A549 (cell line): ENCODE results near the gene SLC15A3. TPM values are rescaled to one million over a fixed set of nuclear protein-coding genes. Genes with fewer than 3 reads are reported as not detected.

ENCODE experiments used
- ATAC-seq, 2 experiments: fragments of 200-7000 bp in 1 of 2; fragments of >200 bp in 1 of 2; cut with Nextera tagmentation in 1 of 2; cut with Tn5 transposase in 1 of 2; 3 replicates each; pipeline versions ENCODE4 v1.8.0 to v1.9.1; 2018 to 2020; ENCODE audit warnings: mild to moderate bottlenecking in 1 of 2, moderate library complexity in 1 of 2
- CTCF ChIA-PET: fragments of 300-600 bp; sonication (Branson Sonifier 250); formaldehyde crosslinking; extraction: SDS; loops from one replicate; lab custom pipeline; 2021; ENCODE audit warnings: antibody characterized with exemption, inconsistent platforms; lab: Yijun Ruan, JAX
- POLR2A ChIA-PET: fragments of 350-600 bp; formaldehyde crosslinking; extraction: SDS; loops from one replicate; lab custom pipeline; 2021; ENCODE audit warnings: antibody characterized with exemption, inconsistent platforms; lab: Yijun Ruan, JAX
- DNase-seq, 2 experiments: peaks; one replicate each; pipeline versions ENCODE4 v3.0.0 to v3.0.0-alpha.2; 2011 to 2016; ENCODE audit warnings: low read depth in 1 of 2, low spot score in 1 of 2
- FAIRE-seq: peaks from 2 replicates; lab custom pipeline; 2011; peaks lifted over from hg19 to GRCh38; lab: Jason Lieb, UNC
- H3K27ac ChIP-seq, 2 experiments: fragments of >200 bp; sonication (Bioruptor Twin); formaldehyde crosslinking; 3 replicates each; pipeline ENCODE4 v1.5.1; 2016 to 2017
- H3K4me1 ChIP-seq: fragments of >200 bp; sonication (Bioruptor Twin); formaldehyde crosslinking; 3 replicates; pipeline ENCODE4 v1.6.1; 2016
- H3K4me2 ChIP-seq: fragments of >200 bp; sonication (Bioruptor Twin); formaldehyde crosslinking; 3 replicates; pipeline ENCODE4 v1.6.1; 2016
- H3K4me3 ChIP-seq: fragments of >200 bp; sonication (Bioruptor Twin); formaldehyde crosslinking; 3 replicates; pipeline ENCODE4 v1.5.1; 2016
- H3K9me3 ChIP-seq: fragments of >200 bp; sonication (Bioruptor Twin); formaldehyde crosslinking; 3 replicates; pipeline ENCODE4 v1.6.1; 2016
- CBX2 ChIP-seq: fragments of 200-600 bp; sonication (generic); IDR thresholded peaks from 2 replicates; pipeline ENCODE4 v1.6.1; 2016; ENCODE audit warnings: low read depth, mild to moderate bottlenecking, borderline replicate concordance
- CBX8 ChIP-seq: fragments of 200-600 bp; sonication (generic); IDR thresholded peaks from 2 replicates; pipeline ENCODE4 v1.6.1; 2016
- EP300 ChIP-seq, 2 experiments: fragments of >200 bp; sonication (Bioruptor Twin); formaldehyde crosslinking; IDR thresholded peaks; 2 replicates in 1 of 2; 3 replicates in 1 of 2; pipeline ENCODE4 v1.6.1; 2016 to 2017
- JUNB ChIP-seq: fragments of >200 bp; sonication (Bioruptor Twin); formaldehyde crosslinking; IDR thresholded peaks from 2 replicates; pipeline ENCODE4 v1.6.1; 2016
- KDM1A ChIP-seq: fragments of 200-600 bp; sonication (generic); IDR thresholded peaks from 2 replicates; pipeline ENCODE4 v1.6.1; 2016; ENCODE audit warnings: low read depth, mild to moderate bottlenecking
- NPAS2 ChIP-seq: fragments of 250-450 bp; sonication (Bioruptor Pico); IDR thresholded peaks from 2 replicates; pipeline ENCODE4 v1.8.0; 2022; ENCODE audit warnings: mild to moderate bottlenecking, moderate library complexity, borderline replicate concordance
- RAD21 ChIP-seq, 2 experiments: fragments of >200 bp in 1 of 2; sonication (Bioruptor Twin) in 1 of 2; formaldehyde crosslinking in 1 of 2; IDR thresholded peaks in 1 of 2; conservative IDR thresholded peaks in 1 of 2; 2 replicates in 1 of 2; 3 replicates in 1 of 2; pipeline ENCODE4 v1.6.1; 2012 to 2018; ENCODE audit warnings: inconsistent platforms in 1 of 2
- RARB ChIP-seq: fragments of 250-450 bp; sonication (Bioruptor Pico); IDR thresholded peaks from 2 replicates; pipeline ENCODE4 v1.8.0; 2021; ENCODE audit warnings: mild to moderate bottlenecking, moderate library complexity
- SMC3 ChIP-seq: fragments of >200 bp; sonication (Bioruptor Twin); formaldehyde crosslinking; IDR thresholded peaks from 3 replicates; pipeline ENCODE4 v1.6.1; 2018; ENCODE audit warnings: inconsistent platforms
- SREBF2 ChIP-seq: fragments of 450-650 bp; IDR thresholded peaks from 2 replicates; pipeline ENCODE4 v1.6.1; 2014; ENCODE audit warnings: mild to moderate bottlenecking, moderate library complexity
- TP53 ChIP-seq: fragments of 250-450 bp; sonication (Bioruptor Pico); IDR thresholded peaks from 2 replicates; pipeline ENCODE4 v1.5.0; 2021; ENCODE audit warnings: mild to moderate bottlenecking, moderate library complexity
- ZNF302 ChIP-seq: fragments of 250-450 bp; sonication (Bioruptor Pico); IDR thresholded peaks from 2 replicates; pipeline ENCODE4 v1.9.0; 2021; ENCODE audit warnings: inconsistent platforms, mild to moderate bottlenecking, moderate library complexity
- WGBS: methylation state at CpG from one replicate; pipeline ENCODE4 v1.1.6; 2017; ENCODE audit errors: missing lambda C conversion rate; 5-methylcytosine and 5-hydroxymethylcytosine counted together
- polyA plus RNA-seq, 4 experiments: library from polyadenylated mRNA; depleted of rRNA in 3 of 4; stranded (reverse); fragments of >200 nt; fragmentation: RNase III in 1 of 4; extraction: RNeasy Plus Mini Kit Qiagen cat#74134 plus additional on column Dnase treatment in 1 of 4; gene quantifications; 2 replicates in 3 of 4; 3 replicates in 1 of 4; pipeline ENCODE4 v1.2.3, GENCODE V29; 2011 to 2017
- small RNA-seq, 6 experiments: library from RNA; depleted of rRNA; stranded (forward); fragments of <200 nt; gene quantifications; one replicate each; pipeline ENCODE3, GENCODE V24; 2012
- TF ChIP-seq, protein P1 (sequence below): fragments of 250-450 bp; sonication (Bioruptor Pico); IDR thresholded peaks from 2 replicates; pipeline ENCODE4 v1.5.0; 2020; ENCODE audit warnings: low read depth, mild to moderate bottlenecking, moderate library complexity
- TF ChIP-seq, protein P2 (sequence below): fragments of 150-350 bp; IDR thresholded peaks from 2 replicates; pipeline ENCODE4 v1.6.1; 2014; ENCODE audit warnings: low read depth, mild to moderate bottlenecking, low read length
- TF ChIP-seq, protein P3 (sequence below): fragments of >200 bp; sonication (Bioruptor Twin); formaldehyde crosslinking; IDR thresholded peaks from 3 replicates; pipeline ENCODE4 v1.5.1; 2016

Gene SLC15A3
- polyA plus RNA-seq, 2 of the 4 experiments (the other 2 are of a cell fraction) = not detected

DNA sequence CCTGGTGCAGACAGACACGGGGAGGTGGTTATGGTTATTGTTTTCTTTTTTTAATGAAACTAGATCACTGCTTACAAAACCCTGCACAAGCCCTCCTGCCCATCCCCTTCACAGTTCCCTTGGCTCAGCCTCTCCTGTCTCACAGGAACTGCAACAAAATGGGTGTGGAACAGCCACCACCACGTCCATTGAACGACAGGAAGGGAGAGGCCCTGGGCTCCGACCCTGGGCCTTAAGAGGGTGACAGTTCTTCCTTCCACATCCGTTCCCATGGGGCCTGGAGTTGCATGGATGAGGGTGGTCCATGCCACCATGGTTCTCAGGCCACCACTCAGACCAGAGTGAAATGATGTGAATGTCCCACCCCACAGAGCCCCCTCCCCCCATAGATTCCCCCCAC lies 61.3 kb downstream of the SLC15A3 start:
- DNase-seq (no peak), ATAC-seq (no peak), FAIRE-seq (no peak)
- Histone ChIP-seq H3K4me2 (no peak overlapping the region), H3K9me3 (no peaks in the 10 kb centered on the region), H3K4me1 (no peaks in the 10 kb centered on the region), H3K4me3 (no peak overlapping the region), H3K27ac (no peak overlapping the region)
- no peak for TF ChIP-seq EP300 (IDR thresholded peaks at IDR 0.05)
- no peak for TF ChIP-seq CBX8
- no peak for TF ChIP-seq NPAS2 (CRISPR knock-in tag)
- TF ChIP-seq, protein P1, sequence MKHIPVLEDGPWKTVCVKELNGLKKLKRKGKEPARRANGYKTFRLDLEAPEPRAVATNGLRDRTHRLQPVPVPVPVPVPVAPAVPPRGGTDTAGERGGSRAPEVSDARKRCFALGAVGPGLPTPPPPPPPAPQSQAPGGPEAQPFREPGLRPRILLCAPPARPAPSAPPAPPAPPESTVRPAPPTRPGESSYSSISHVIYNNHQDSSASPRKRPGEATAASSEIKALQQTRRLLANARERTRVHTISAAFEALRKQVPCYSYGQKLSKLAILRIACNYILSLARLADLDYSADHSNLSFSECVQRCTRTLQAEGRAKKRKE (CRISPR knock-in tag) = no peak
- 95% methylated on average over 5 of the region's 5 CpGs for WGBS
- POLR2A ChIA-PET = no interaction called here
- CTCF ChIA-PET = interaction anchor here (1.3 to 7.7 kb wide), 4 partner anchors 10 to 79 kb away, joined by 3 to 109 read pairs (median 48); no protein-coding TSS in a partner anchor

DNA sequence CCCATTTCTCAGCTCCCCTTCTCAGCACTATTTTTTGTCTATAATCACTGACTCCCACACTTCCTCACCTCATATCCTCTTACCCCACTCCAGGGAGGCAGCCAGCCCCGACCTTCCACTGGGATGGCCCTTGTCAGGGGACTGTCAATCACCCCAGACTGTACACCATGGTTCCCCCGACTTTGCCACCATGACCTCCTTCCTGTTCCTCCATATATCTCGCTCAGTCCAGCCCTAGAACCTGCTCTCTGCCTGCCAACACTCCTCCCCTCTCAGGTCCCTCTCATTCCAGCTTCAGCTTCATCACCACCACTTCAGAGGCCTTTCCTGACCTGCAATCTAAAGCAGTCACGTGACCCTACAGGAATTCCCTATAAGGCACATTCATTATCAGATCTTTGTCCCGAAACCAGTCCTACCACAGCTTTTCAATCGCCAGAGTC lies 62.1 kb downstream of the SLC15A3 start:
- 70% methylated on average over 6 of the region's 6 CpGs for WGBS
- POLR2A ChIA-PET = interaction anchor here (0.7 kb wide), 1 partner anchor 115 kb away, joined by 3 read pairs; no protein-coding TSS in a partner anchor
- TF ChIP-seq KDM1A (no peak), RARB (no peak), JUNB (no peak), CBX2 (no peak), ZNF302 (no peak), SREBF2 (no peak)
- TF ChIP-seq, protein P2, sequence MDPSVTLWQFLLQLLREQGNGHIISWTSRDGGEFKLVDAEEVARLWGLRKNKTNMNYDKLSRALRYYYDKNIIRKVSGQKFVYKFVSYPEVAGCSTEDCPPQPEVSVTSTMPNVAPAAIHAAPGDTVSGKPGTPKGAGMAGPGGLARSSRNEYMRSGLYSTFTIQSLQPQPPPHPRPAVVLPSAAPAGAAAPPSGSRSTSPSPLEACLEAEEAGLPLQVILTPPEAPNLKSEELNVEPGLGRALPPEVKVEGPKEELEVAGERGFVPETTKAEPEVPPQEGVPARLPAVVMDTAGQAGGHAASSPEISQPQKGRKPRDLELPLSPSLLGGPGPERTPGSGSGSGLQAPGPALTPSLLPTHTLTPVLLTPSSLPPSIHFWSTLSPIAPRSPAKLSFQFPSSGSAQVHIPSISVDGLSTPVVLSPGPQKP = no peak
- H3K4me1 ChIP-seq = no peaks in the 10 kb centered on the region
- H3K4me3 ChIP-seq = no peak overlapping the region
- no peak overlapping the region for H3K27ac ChIP-seq
- FAIRE-seq (no peak), ATAC-seq (no peak), DNase-seq (no peak)
- CTCF ChIA-PET = interaction anchor here (0.8 to 7.7 kb wide), 9 partner anchors 9 to 114 kb away, joined by 3 to 109 read pairs (median 4); no protein-coding TSS in a partner anchor
- no peaks in the 10 kb centered on the region for H3K9me3 ChIP-seq
- no peak overlapping the region for H3K4me2 ChIP-seq

DNA sequence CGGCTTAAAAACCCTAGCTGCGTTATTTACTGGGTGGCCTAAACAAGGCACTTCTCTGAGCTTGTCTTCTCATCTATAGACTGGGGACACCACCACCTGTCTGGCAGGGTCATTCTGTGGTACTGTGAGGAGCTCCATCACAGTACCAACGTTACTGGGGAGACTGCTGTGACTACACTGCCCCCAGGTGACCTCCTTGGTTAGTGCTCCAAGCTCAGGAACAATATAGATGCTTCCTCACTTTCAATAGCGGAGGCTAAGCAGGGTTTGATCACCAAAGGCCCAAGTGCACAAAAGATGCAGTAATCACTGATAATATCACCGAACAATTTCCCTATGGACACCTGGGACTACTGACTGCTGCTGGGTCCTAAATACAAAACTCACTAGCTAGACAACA lies 64.4 kb downstream of the SLC15A3 start:
- Histone ChIP-seq H3K9me3 (no peaks in the 10 kb centered on the region), H3K27ac (no peak overlapping the region), H3K4me3 (no peak overlapping the region), H3K4me1 (no peaks in the 10 kb centered on the region), H3K4me2 (no peak overlapping the region)
- CTCF ChIA-PET = interaction anchor here (1.0 to 7.7 kb wide), 21 partner anchors 8 to 141 kb away, joined by 3 to 109 read pairs (median 5); partner anchors contain the start of gene ZP1
- no peak for FAIRE-seq
- DNase-seq = peak; percentile 41 to 53
- POLR2A ChIA-PET = interaction anchor here (0.6 to 1.4 kb wide), 5 partner anchors 9 to 105 kb away, joined by 3 to 5 read pairs (median 4); no protein-coding TSS in a partner anchor
- peak; percentile 53; the same call in 2 of the 3 replicates for TF ChIP-seq SMC3
- TF ChIP-seq RAD21 (conservative IDR thresholded peaks at IDR 0.05 in 1 of 2, IDR thresholded peaks at IDR 0.05 in 1 of 2) = peak; percentile 62 to 73
- TF ChIP-seq, protein P3, sequence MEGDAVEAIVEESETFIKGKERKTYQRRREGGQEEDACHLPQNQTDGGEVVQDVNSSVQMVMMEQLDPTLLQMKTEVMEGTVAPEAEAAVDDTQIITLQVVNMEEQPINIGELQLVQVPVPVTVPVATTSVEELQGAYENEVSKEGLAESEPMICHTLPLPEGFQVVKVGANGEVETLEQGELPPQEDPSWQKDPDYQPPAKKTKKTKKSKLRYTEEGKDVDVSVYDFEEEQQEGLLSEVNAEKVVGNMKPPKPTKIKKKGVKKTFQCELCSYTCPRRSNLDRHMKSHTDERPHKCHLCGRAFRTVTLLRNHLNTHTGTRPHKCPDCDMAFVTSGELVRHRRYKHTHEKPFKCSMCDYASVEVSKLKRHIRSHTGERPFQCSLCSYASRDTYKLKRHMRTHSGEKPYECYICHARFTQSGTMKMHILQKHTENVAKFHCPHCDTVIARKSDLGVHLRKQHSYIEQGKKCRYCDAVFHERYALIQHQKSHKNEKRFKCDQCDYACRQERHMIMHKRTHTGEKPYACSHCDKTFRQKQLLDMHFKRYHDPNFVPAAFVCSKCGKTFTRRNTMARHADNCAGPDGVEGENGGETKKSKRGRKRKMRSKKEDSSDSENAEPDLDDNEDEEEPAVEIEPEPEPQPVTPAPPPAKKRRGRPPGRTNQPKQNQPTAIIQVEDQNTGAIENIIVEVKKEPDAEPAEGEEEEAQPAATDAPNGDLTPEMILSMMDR = peak; percentile 49
- no peak for TF ChIP-seq TP53 (CRISPR knock-in tag)
- ATAC-seq = peak; percentile 94 to 96
- 58% methylated on average over 5 of the region's 5 CpGs for WGBS

Small RNA genes within 50 kb of the gene (small RNA-seq; reads per million reads assigned to genes)
- gene RNU6-933P = 0.08 to 2.5 (median 1.7) reads per million in 6 experiments

Other genes with a start within 250 kb of the SLC15A3 start
- not detected in 2 replicates for gene MS4A18, start 227.5 kb downstream of the SLC15A3 start, polyA plus RNA-seq (2011; rRNA removed)
- gene MS4A18, start 227.5 kb downstream of the SLC15A3 start, polyA plus RNA-seq (2017; fragmentation: RNase III; extraction: RNeasy Plus Mini Kit Qiagen cat#74134 plus additional on column Dnase treatment) = not detected in 3 replicates
- not detected in 2 replicates for gene MS4A15, start 195.3 kb downstream of the SLC15A3 start, polyA plus RNA-seq (2011; rRNA removed)
- gene MS4A15, start 195.3 kb downstream of the SLC15A3 start, polyA plus RNA-seq (2017; fragmentation: RNase III; extraction: RNeasy Plus Mini Kit Qiagen cat#74134 plus additional on column Dnase treatment) = not detected in 3 replicates
- gene MS4A10, start 166.8 kb downstream of the SLC15A3 start, polyA plus RNA-seq (2011; rRNA removed) = not detected in 2 replicates
- not detected in 3 replicates for gene MS4A10, start 166.8 kb downstream of the SLC15A3 start, polyA plus RNA-seq (2017; fragmentation: RNase III; extraction: RNeasy Plus Mini Kit Qiagen cat#74134 plus additional on column Dnase treatment)
- gene CCDC86, start 110.1 kb downstream of the SLC15A3 start, polyA plus RNA-seq (2011; rRNA removed) = 39.8 and 42.8 TPM in 2 replicates
- 67.5 to 74.4 TPM (median 71.1 TPM) in 3 replicates for gene CCDC86, start 110.1 kb downstream of the SLC15A3 start, polyA plus RNA-seq (2017; fragmentation: RNase III; extraction: RNeasy Plus Mini Kit Qiagen cat#74134 plus additional on column Dnase treatment)
- 0.05 and 0.09 TPM in 2 replicates for gene PTGDR2, start 96.2 kb downstream of the SLC15A3 start, polyA plus RNA-seq (2011; rRNA removed)
- 0.07 to 0.19 TPM (median 0.16 TPM) in 3 replicates for gene PTGDR2, start 96.2 kb downstream of the SLC15A3 start, polyA plus RNA-seq (2017; fragmentation: RNase III; extraction: RNeasy Plus Mini Kit Qiagen cat#74134 plus additional on column Dnase treatment)
- 0.06 and 0.26 TPM in 2 replicates for gene ZP1, start 84.6 kb downstream of the SLC15A3 start, polyA plus RNA-seq (2011; rRNA removed)
- gene ZP1, start 84.6 kb downstream of the SLC15A3 start, polyA plus RNA-seq (2017; fragmentation: RNase III; extraction: RNeasy Plus Mini Kit Qiagen cat#74134 plus additional on column Dnase treatment) = 0.30 to 0.32 TPM (median 0.30 TPM) in 3 replicates
- gene PRPF19, start 45.6 kb downstream of the SLC15A3 start, polyA plus RNA-seq (2011; rRNA removed) = 41.1 and 51.7 TPM in 2 replicates
- gene PRPF19, start 45.6 kb downstream of the SLC15A3 start, polyA plus RNA-seq (2017; fragmentation: RNase III; extraction: RNeasy Plus Mini Kit Qiagen cat#74134 plus additional on column Dnase treatment) = 175 to 184 TPM (median 177 TPM) in 3 replicates
- gene TMEM109, start 38.0 kb downstream of the SLC15A3 start, polyA plus RNA-seq (2011; rRNA removed) = 40.9 and 58.0 TPM in 2 replicates
- gene TMEM109, start 38.0 kb downstream of the SLC15A3 start, polyA plus RNA-seq (2017; fragmentation: RNase III; extraction: RNeasy Plus Mini Kit Qiagen cat#74134 plus additional on column Dnase treatment) = 88.4 to 93.4 TPM (median 93.0 TPM) in 3 replicates
- 18.1 and 19.5 TPM in 2 replicates for gene TMEM132A, start 27.7 kb downstream of the SLC15A3 start, polyA plus RNA-seq (2011; rRNA removed)
- 87.2 to 91.8 TPM (median 88.0 TPM) in 3 replicates for gene TMEM132A, start 27.7 kb downstream of the SLC15A3 start, polyA plus RNA-seq (2017; fragmentation: RNase III; extraction: RNeasy Plus Mini Kit Qiagen cat#74134 plus additional on column Dnase treatment)
- gene CD6, start 19.5 kb upstream of the SLC15A3 start, polyA plus RNA-seq (2011; rRNA removed) = 0.06 TPM in 1 of 2 replicates, not detected in the other
- 0.06 to 0.07 TPM in 2 of 3 replicates, not detected in the other for gene CD6, start 19.5 kb upstream of the SLC15A3 start, polyA plus RNA-seq (2017; fragmentation: RNase III; extraction: RNeasy Plus Mini Kit Qiagen cat#74134 plus additional on column Dnase treatment)
- gene CD5, start 150.3 kb upstream of the SLC15A3 start, polyA plus RNA-seq (2011; rRNA removed) = 0.04 TPM in 1 of 2 replicates, not detected in the other
- gene CD5, start 150.3 kb upstream of the SLC15A3 start, polyA plus RNA-seq (2017; fragmentation: RNase III; extraction: RNeasy Plus Mini Kit Qiagen cat#74134 plus additional on column Dnase treatment) = not detected in 3 replicates
- gene VPS37C, start 209.2 kb upstream of the SLC15A3 start, polyA plus RNA-seq (2011; rRNA removed) = 9.3 and 11.3 TPM in 2 replicates
- 8.9 to 10.9 TPM (median 9.9 TPM) in 3 replicates for gene VPS37C, start 209.2 kb upstream of the SLC15A3 start, polyA plus RNA-seq (2017; fragmentation: RNase III; extraction: RNeasy Plus Mini Kit Qiagen cat#74134 plus additional on column Dnase treatment)